Natural killer cell (primary cell): ENCODE results near the gene PELO. TPM values are rescaled to one million over a fixed set of nuclear protein-coding genes. Genes with fewer than 3 reads are reported as not detected.

Experiments
- ATAC-seq, 3 donors: fragments of 150-1000 bp in 2 of 3; fragments of 200-7000 bp in 1 of 3; cut with Tn5 transposase; 1 replicate in 1 of 3; 2 replicates in 2 of 3; pipeline ENCODE4 v1.10.0; 2021; ENCODE audit warnings: mild to moderate bottlenecking in 2 of 3, moderate library complexity in 2 of 3
- DNase-seq, 2 donors: peaks; one replicate each; pipeline versions ENCODE4 v3.0.0 to v3.0.0-alpha.2; 2013 to 2021; ENCODE audit warnings: mixed read lengths in 1 of 2
- H3K27ac ChIP-seq: one replicate; pipeline ENCODE4 v1.5.1; 2013; ENCODE audit warnings: mild to moderate bottlenecking, low read length
- H3K27me3 ChIP-seq: one replicate; pipeline ENCODE4 v1.6.1; 2013; ENCODE audit warnings: low read length; ENCODE audit not compliant: control insufficient read depth, insufficient read depth
- H3K36me3 ChIP-seq: one replicate; pipeline ENCODE4 v1.6.1; 2013; ENCODE audit warnings: low read length; ENCODE audit not compliant: control insufficient read depth, insufficient read depth
- H3K4me1 ChIP-seq: one replicate; pipeline ENCODE4 v1.6.1; 2013; ENCODE audit warnings: low read length; ENCODE audit not compliant: control insufficient read depth, insufficient read depth
- H3K4me3 ChIP-seq: one replicate; pipeline ENCODE4 v1.5.1; 2013; ENCODE audit warnings: low read length
- H3K9me3 ChIP-seq: one replicate; pipeline ENCODE4 v1.6.1; 2013; ENCODE audit warnings: low read length; ENCODE audit not compliant: control insufficient read depth, insufficient read depth
- H3K27ac Mint-ChIP-seq, 2 donors: one replicate each; pipeline ENCODE4 v1.8.0; 2022; ENCODE audit warnings: mild to moderate bottlenecking in 2 of 2, mixed read lengths in 2 of 2, moderate library complexity in 1 of 2
- H3K27me3 Mint-ChIP-seq, 2 donors: one replicate each; pipeline ENCODE4 v1.8.0; 2022; ENCODE audit warnings: low read depth in 2 of 2, mixed read lengths in 2 of 2
- H3K36me3 Mint-ChIP-seq: one replicate; pipeline ENCODE4 v1.8.0; 2022; ENCODE audit warnings: mixed read lengths
- H3K4me1 Mint-ChIP-seq, 2 donors: one replicate each; pipeline ENCODE4 v1.8.0; 2022; ENCODE audit warnings: mixed read lengths in 2 of 2
- H3K4me3 Mint-ChIP-seq: one replicate; pipeline ENCODE4 v1.8.0; 2022; ENCODE audit warnings: mild to moderate bottlenecking, moderate library complexity, mixed read lengths
- H3K9me3 Mint-ChIP-seq, 2 donors: one replicate each; pipeline ENCODE4 v1.8.0; 2022; ENCODE audit warnings: mixed read lengths in 2 of 2
- CTCF ChIP-seq: fragments of 200-600 bp; IDR thresholded peaks from one replicate; pipeline ENCODE4 v1.8.0; 2022; ENCODE audit warnings: antibody characterized with exemption
- WGBS: methylation state at CpG from one replicate; pipeline ENCODE4 v1.1.7; 2013; ENCODE audit warnings: missing lambda C conversion rate; ENCODE audit not compliant: insufficient coverage; 5-methylcytosine and 5-hydroxymethylcytosine counted together
- intact Hi-C: fragments of 100-400 bp; cut with micrococcal nuclease; formaldehyde crosslinking; loops from one replicate; pipeline ENCODE4 v1.14.2; 2022
- total RNA-seq, 4 donors: library from RNA; stranded (reverse); fragments of 120-200 nt in 1 of 4; gene quantifications; one replicate each; pipeline versions ENCODE4 v1.2.3 to v1.2.4, GENCODE V29; 2013 to 2022

The PELO gene
- total RNA-seq, 3 donors from 2014 or later (not counting 1 experiment from before 2014, with no cell fraction given), result 2.6 to 3.9 (median 3.7) TPM

- no peak for TF ChIP-seq CTCF
- Histone ChIP-seq H3K27ac (no peak overlapping the region), H3K4me3 (no peak overlapping the region), H3K9me3 (no peaks in the 10 kb centered on the region), H3K27me3 (no peaks in the 10 kb centered on the region), H3K36me3 (no peaks in the 10 kb centered on the region), H3K4me1 (no peaks in the 10 kb centered on the region)
- H3K4me1 Mint-ChIP-seq, result no peaks in the 10 kb centered on the region
- H3K36me3 Mint-ChIP-seq, result no peaks in the 10 kb centered on the region
- DNase-seq (no peak), ATAC-seq (no peak)
- intact Hi-C loops, result no loop called here
- no peaks in the 10 kb centered on the region for H3K9me3 Mint-ChIP-seq
- 40% methylated on average over 1 of the region's 1 CpG for WGBS
- H3K27me3 Mint-ChIP-seq, result no peaks in the 10 kb centered on the region
- no peak overlapping the region for H3K4me3 Mint-ChIP-seq
- H3K27ac Mint-ChIP-seq, result no peak overlapping the region
Measured at GRCh38 chr5:52760695-52761366, 26.9 kb upstream of the PELO start.

- Mint-ChIP-seq H3K36me3 (no peaks in the 10 kb centered on the region), H3K9me3 (no peaks in the 10 kb centered on the region), H3K27ac (no peak overlapping the region), H3K27me3 (peaks cover 0 to 5% of the 10 kb centered on the region in 2 donors), H3K4me3 (no peak overlapping the region), H3K4me1 (peaks cover 10 to 11% of the 10 kb centered on the region in 2 donors)
- no peaks in the 10 kb centered on the region for H3K27me3 ChIP-seq
- ATAC-seq (no peak), DNase-seq (no peak)
- H3K27ac ChIP-seq, result no peak overlapping the region
- H3K4me3 ChIP-seq, result no peak overlapping the region
- TF ChIP-seq CTCF, result no peak
- peaks cover 5% of the 10 kb centered on the region for H3K4me1 ChIP-seq
- no peaks in the 10 kb centered on the region for H3K36me3 ChIP-seq
- intact Hi-C loops, result no loop called here
- H3K9me3 ChIP-seq, result no peaks in the 10 kb centered on the region
- WGBS, result 83% methylated on average over 2 of the region's 2 CpGs
Measured at GRCh38 chr5:52767217-52767743, 20.4 kb upstream of the PELO start.

- no peak for TF ChIP-seq CTCF
- DNase-seq (no peak), ATAC-seq (no peak)
- no peak overlapping the region for H3K27ac Mint-ChIP-seq
- Histone ChIP-seq H3K4me1 (peaks cover 5% of the 10 kb centered on the region), H3K36me3 (no peaks in the 10 kb centered on the region), H3K9me3 (no peaks in the 10 kb centered on the region), H3K4me3 (no peak overlapping the region), H3K27me3 (no peaks in the 10 kb centered on the region), H3K27ac (no peak overlapping the region)
- WGBS, result 80% methylated on average over 1 of the region's 1 CpG
- H3K36me3 Mint-ChIP-seq, result no peaks in the 10 kb centered on the region
- intact Hi-C loops, result no loop called here
- peaks cover 16 to 17% of the 10 kb centered on the region in 2 donors for H3K4me1 Mint-ChIP-seq
- H3K9me3 Mint-ChIP-seq, result no peaks in the 10 kb centered on the region
- H3K4me3 Mint-ChIP-seq, result no peak overlapping the region
- peaks cover 0 to 12% of the 10 kb centered on the region in 2 donors for H3K27me3 Mint-ChIP-seq
Measured at GRCh38 chr5:52767766-52768480, 19.8 kb upstream of the PELO start.
